Ectodermal cell (in vitro differentiated cells): ENCODE measurements around the gene MINDY4.

ENCODE experiments used
- H3K27ac ChIP-seq: 2 replicates; pipeline ENCODE4 v1.7.0; 2013; ENCODE audit warnings: mild to moderate bottlenecking, low read depth, low read length; ENCODE audit not compliant: insufficient read depth, poor library complexity, severe bottlenecking
- H3K27me3 ChIP-seq: 2 replicates; pipeline ENCODE4 v1.7.0; 2013; ENCODE audit warnings: mild to moderate bottlenecking, low read length; ENCODE audit not compliant: insufficient read depth, control insufficient read depth, poor library complexity, severe bottlenecking
- H3K36me3 ChIP-seq: one replicate; pipeline ENCODE4 v1.7.0; 2013; ENCODE audit warnings: low read length; ENCODE audit not compliant: control insufficient read depth, insufficient read depth
- H3K4me1 ChIP-seq: one replicate; pipeline ENCODE4 v1.7.0; 2013; ENCODE audit warnings: low read length; ENCODE audit not compliant: control insufficient read depth, insufficient read depth
- H3K4me3 ChIP-seq: 2 replicates; pipeline ENCODE4 v1.7.0; 2013; ENCODE audit warnings: low read depth, low read length, control low read depth; ENCODE audit not compliant: insufficient read depth
- H3K9me3 ChIP-seq: 2 replicates; pipeline ENCODE4 v1.7.0; 2013; ENCODE audit warnings: mild to moderate bottlenecking, low read length, moderate library complexity; ENCODE audit not compliant: control insufficient read depth
- WGBS, 2 experiments: methylation state at CpG; one replicate each; pipeline ENCODE4 v1.1.7; 2013; ENCODE audit warnings: missing lambda C conversion rate in 2 of 2; 5-methylcytosine and 5-hydroxymethylcytosine counted together

MINDY4 gene

GRCh38 chr7:30843741-30844482, 72.7 kb downstream of the MINDY4 start:
- Histone ChIP-seq H3K36me3 (no peaks in the 10 kb centered on the region), H3K9me3 (no peaks in the 10 kb centered on the region), H3K27me3 (no peaks in the 10 kb centered on the region), H3K4me3 (no peak overlapping the region), H3K27ac (no peak overlapping the region), H3K4me1 (no peaks in the 10 kb centered on the region)
- 93 to 95% methylated on average over 11 of the region's 11 CpGs for WGBS, 2 experiments

GRCh38 chr7:30844483-30844874, 73.3 kb downstream of the MINDY4 start:
- Histone ChIP-seq H3K27me3 (no peaks in the 10 kb centered on the region), H3K4me1 (no peaks in the 10 kb centered on the region), H3K27ac (no peak overlapping the region), H3K4me3 (no peak overlapping the region), H3K9me3 (no peaks in the 10 kb centered on the region), H3K36me3 (no peaks in the 10 kb centered on the region)
- 94% methylated on average over 4 of the region's 4 CpGs for WGBS, 2 experiments

GRCh38 chr7:30844916-30845315, 73.7 kb downstream of the MINDY4 start:
- WGBS, 2 experiments = 95 to 100% methylated on average over 3 of the region's 3 CpGs
- no peak overlapping the region for H3K4me3 ChIP-seq
- no peaks in the 10 kb centered on the region for H3K27me3 ChIP-seq
- no peak overlapping the region for H3K27ac ChIP-seq
- no peaks in the 10 kb centered on the region for H3K36me3 ChIP-seq
- no peaks in the 10 kb centered on the region for H3K9me3 ChIP-seq
- no peaks in the 10 kb centered on the region for H3K4me1 ChIP-seq

GRCh38 chr7:30845426-30846135, 74.4 kb downstream of the MINDY4 start:
- H3K36me3 ChIP-seq = no peaks in the 10 kb centered on the region
- H3K4me1 ChIP-seq = no peaks in the 10 kb centered on the region
- H3K27me3 ChIP-seq = no peaks in the 10 kb centered on the region
- no peak overlapping the region for H3K27ac ChIP-seq
- no peak overlapping the region for H3K4me3 ChIP-seq
- no peaks in the 10 kb centered on the region for H3K9me3 ChIP-seq
- 93% methylated on average over 15 of the region's 15 CpGs for WGBS, 2 experiments

- H3K4me1 ChIP-seq = no peaks in the 10 kb centered on the region
- 95 to 97% methylated on average over 6 of the region's 6 CpGs for WGBS, 2 experiments
- no peaks in the 10 kb centered on the region for H3K36me3 ChIP-seq
- H3K9me3 ChIP-seq = no peaks in the 10 kb centered on the region
- H3K4me3 ChIP-seq = no peak overlapping the region
- no peak overlapping the region for H3K27ac ChIP-seq
- H3K27me3 ChIP-seq = no peaks in the 10 kb centered on the region
Measured at GRCh38 chr7:30846378-30846777, 75.2 kb downstream of the MINDY4 start.

- H3K4me3 ChIP-seq = no peak overlapping the region
- peaks cover 12% of the 10 kb centered on the region for H3K4me1 ChIP-seq
- H3K27ac ChIP-seq = no peak overlapping the region
- H3K9me3 ChIP-seq = no peaks in the 10 kb centered on the region
- 93 to 95% methylated on average over 7 of the region's 7 CpGs for WGBS, 2 experiments
- H3K36me3 ChIP-seq = no peaks in the 10 kb centered on the region
- H3K27me3 ChIP-seq = no peaks in the 10 kb centered on the region
Measured at GRCh38 chr7:30848121-30848855, 77.1 kb downstream of the MINDY4 start.

GRCh38 chr7:30849565-30849964, 78.3 kb downstream of the MINDY4 start:
- H3K4me3 ChIP-seq = no peak overlapping the region
- peaks cover 12% of the 10 kb centered on the region for H3K4me1 ChIP-seq
- 91 to 92% methylated on average over 4 of the region's 4 CpGs for WGBS, 2 experiments
- H3K27ac ChIP-seq = no peak overlapping the region
- H3K36me3 ChIP-seq = no peaks in the 10 kb centered on the region
- H3K9me3 ChIP-seq = no peaks in the 10 kb centered on the region
- no peaks in the 10 kb centered on the region for H3K27me3 ChIP-seq

GRCh38 chr7:30850426-30850825, 79.2 kb downstream of the MINDY4 start:
- Histone ChIP-seq H3K4me3 (no peak overlapping the region), H3K27me3 (no peaks in the 10 kb centered on the region), H3K27ac (no peak overlapping the region), H3K4me1 (peaks cover 12% of the 10 kb centered on the region), H3K9me3 (no peaks in the 10 kb centered on the region), H3K36me3 (no peaks in the 10 kb centered on the region)
- WGBS, 2 experiments = 95% methylated on average over 17 of the region's 17 CpGs

GRCh38 chr7:30851651-30852307, 80.6 kb downstream of the MINDY4 start:
- Histone ChIP-seq H3K9me3 (no peaks in the 10 kb centered on the region), H3K27me3 (no peaks in the 10 kb centered on the region), H3K27ac (no peak overlapping the region), H3K4me1 (peaks cover 12% of the 10 kb centered on the region), H3K4me3 (no peak overlapping the region), H3K36me3 (no peaks in the 10 kb centered on the region)
- WGBS, 2 experiments = 84 to 85% methylated on average over 12 of the region's 12 CpGs

GRCh38 chr7:30852308-30852684, 81.1 kb downstream of the MINDY4 start:
- no peak overlapping the region for H3K27ac ChIP-seq
- WGBS, 2 experiments = 49 to 52% methylated on average over 4 of the region's 4 CpGs
- no peaks in the 10 kb centered on the region for H3K9me3 ChIP-seq
- no peaks in the 10 kb centered on the region for H3K36me3 ChIP-seq
- H3K4me3 ChIP-seq = no peak overlapping the region
- H3K27me3 ChIP-seq = no peaks in the 10 kb centered on the region
- H3K4me1 ChIP-seq = peaks cover 12% of the 10 kb centered on the region
